ENCODE data around the gene BRD3. TPM values are rescaled to one million over a fixed set of nuclear protein-coding genes. Genes with fewer than 3 reads are reported as not detected.

Gene BRD3
- polyA plus RNA-seq, 3 donors: 16.4 to 18.2 (median 17.1) TPM

DNA sequence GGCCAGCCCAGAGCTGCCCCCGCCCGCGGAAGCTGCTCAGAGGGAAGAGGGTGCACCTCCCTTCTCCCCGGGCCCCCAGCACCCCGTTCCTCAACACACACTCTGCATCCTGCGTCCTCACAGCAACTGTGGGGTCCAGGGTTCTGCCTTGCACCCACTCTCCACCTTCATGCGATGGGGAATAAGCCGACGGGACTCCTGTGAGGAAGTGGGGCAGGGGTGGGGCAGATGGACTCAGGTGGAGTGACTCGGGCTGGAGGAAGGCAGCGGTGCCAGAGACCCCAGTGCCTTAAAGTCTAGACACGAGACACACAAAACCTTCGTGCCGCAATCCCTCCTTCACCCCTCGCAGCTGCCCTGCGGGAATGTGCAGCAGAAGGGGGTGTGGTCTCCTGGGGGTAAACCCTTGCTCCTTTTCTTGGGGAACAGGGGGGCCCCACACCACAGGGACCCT lies 8.6 kb downstream of the BRD3 start:
- no CpG with 5 or more reads among the region's 16 CpGs for WGBS (ENCODE audit: insufficient coverage)
- Histone ChIP-seq H3K27ac (ENCODE audit: low read depth in 1 of 2, low read length in 2 of 2) (peak overlapping the region; percentile 67 to 79), H3K4me3 (replicated peaks in 1 of 3; ENCODE audit: low read depth in 2 of 3, low read length in 3 of 3) (peak overlapping the region in 1 of 3 experiments; percentile 67), H4K20me1 (ENCODE audit: insufficient read depth, low read length) (peaks cover 100% of the 10 kb centered on the region), H3K9me3 (replicated peaks in 1 of 2; ENCODE audit: control insufficient read depth in 1 of 2, insufficient read depth in 1 of 2, low read length in 2 of 2) (no peaks in the 10 kb centered on the region), H3K9ac (ENCODE audit: insufficient read depth, low read length, poor library complexity, severe bottlenecking) (peak overlapping the region; percentile 47), H3K79me2 (ENCODE audit: insufficient read depth, low read length) (peaks cover 95% of the 10 kb centered on the region), H3K27me3 (ENCODE audit: control insufficient read depth in 2 of 2, insufficient read depth in 2 of 2, low read length in 2 of 2) (no peaks in the 10 kb centered on the region), H2AFZ (ENCODE audit: insufficient read depth, low read depth, low read length, poor library complexity, severe bottlenecking) (no peak overlapping the region), H3K4me2 (replicated peaks; ENCODE audit: extremely low read depth, low read length, poor library complexity, severe bottlenecking) (peak overlapping the region; percentile 76), H3K4me1 (ENCODE audit: control insufficient read depth in 1 of 2, insufficient read depth in 2 of 2, low read length in 2 of 2) (peaks cover 75 to 82% of the 10 kb centered on the region in 2 donors), H3K36me3 (replicated peaks in 1 of 2; ENCODE audit: control insufficient read depth in 1 of 2, insufficient read depth in 2 of 2, low read length in 2 of 2) (peaks cover 0 to 16% of the 10 kb centered on the region in 2 donors)
- Mint-ChIP-seq H3K9me3 (no peaks in the 10 kb centered on the region), H3K4me3 (peak overlapping the region in 1 of 2 donors; percentile 79), H3K36me3 (peaks cover 23 to 43% of the 10 kb centered on the region in 2 donors), H3K27ac (peak overlapping the region in 5 of 7 donors; percentile 46 to 94 (median 87)), H3K4me1 (peaks cover 76% of the 10 kb centered on the region), H3K27me3 (ENCODE audit: low read depth in 3 of 3) (peaks cover 0 to 6% (median 3%) of the 10 kb centered on the region in 3 donors)
- TF ChIP-seq, protein P1, sequence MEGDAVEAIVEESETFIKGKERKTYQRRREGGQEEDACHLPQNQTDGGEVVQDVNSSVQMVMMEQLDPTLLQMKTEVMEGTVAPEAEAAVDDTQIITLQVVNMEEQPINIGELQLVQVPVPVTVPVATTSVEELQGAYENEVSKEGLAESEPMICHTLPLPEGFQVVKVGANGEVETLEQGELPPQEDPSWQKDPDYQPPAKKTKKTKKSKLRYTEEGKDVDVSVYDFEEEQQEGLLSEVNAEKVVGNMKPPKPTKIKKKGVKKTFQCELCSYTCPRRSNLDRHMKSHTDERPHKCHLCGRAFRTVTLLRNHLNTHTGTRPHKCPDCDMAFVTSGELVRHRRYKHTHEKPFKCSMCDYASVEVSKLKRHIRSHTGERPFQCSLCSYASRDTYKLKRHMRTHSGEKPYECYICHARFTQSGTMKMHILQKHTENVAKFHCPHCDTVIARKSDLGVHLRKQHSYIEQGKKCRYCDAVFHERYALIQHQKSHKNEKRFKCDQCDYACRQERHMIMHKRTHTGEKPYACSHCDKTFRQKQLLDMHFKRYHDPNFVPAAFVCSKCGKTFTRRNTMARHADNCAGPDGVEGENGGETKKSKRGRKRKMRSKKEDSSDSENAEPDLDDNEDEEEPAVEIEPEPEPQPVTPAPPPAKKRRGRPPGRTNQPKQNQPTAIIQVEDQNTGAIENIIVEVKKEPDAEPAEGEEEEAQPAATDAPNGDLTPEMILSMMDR (IDR thresholded peaks at IDR 0.05): no peak
- intact Hi-C loops (cut with micrococcal nuclease): loop anchor here in 1 of 2 donors (10.0 kb wide), 1 partner anchor 876 kb away; no protein-coding TSS in a partner anchor
- DNase-seq: no peak

DNA sequence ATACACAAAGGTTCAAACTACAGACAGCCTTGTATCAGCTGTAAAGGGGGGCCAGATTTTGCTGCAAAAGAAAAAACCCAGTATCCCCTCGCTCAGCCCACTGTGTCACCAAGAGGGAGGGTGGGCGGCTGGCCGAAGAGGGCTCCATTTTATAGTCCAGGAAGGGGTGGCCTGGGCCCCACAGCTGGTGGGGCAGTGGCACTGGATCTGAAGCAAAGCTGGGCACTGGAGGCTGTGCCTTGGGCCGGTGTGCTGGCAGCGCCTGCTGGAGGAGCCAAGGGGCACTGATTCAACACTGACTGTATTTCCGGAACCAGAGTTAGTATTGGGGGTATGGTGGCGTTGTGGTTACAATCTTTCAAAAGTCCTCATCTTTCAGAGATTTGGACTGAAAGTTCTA lies 9.1 kb downstream of the BRD3 start:
- WGBS (ENCODE audit: insufficient coverage): 77% methylated on average over 6 of the region's 7 CpGs
- Histone ChIP-seq H4K20me1 (ENCODE audit: insufficient read depth, low read length) (peaks cover 100% of the 10 kb centered on the region), H3K27me3 (ENCODE audit: control insufficient read depth in 2 of 2, insufficient read depth in 2 of 2, low read length in 2 of 2) (no peaks in the 10 kb centered on the region), H3K36me3 (replicated peaks in 1 of 2; ENCODE audit: control insufficient read depth in 1 of 2, insufficient read depth in 2 of 2, low read length in 2 of 2) (peaks cover 3 to 21% of the 10 kb centered on the region in 2 donors), H3K27ac (ENCODE audit: low read depth in 1 of 2, low read length in 2 of 2) (no peak overlapping the region), H3K9me3 (replicated peaks in 1 of 2; ENCODE audit: control insufficient read depth in 1 of 2, insufficient read depth in 1 of 2, low read length in 2 of 2) (no peaks in the 10 kb centered on the region), H3K4me3 (replicated peaks in 1 of 3; ENCODE audit: low read depth in 2 of 3, low read length in 3 of 3) (peak overlapping the region in 1 of 3 experiments; percentile 67), H3K4me2 (replicated peaks; ENCODE audit: extremely low read depth, low read length, poor library complexity, severe bottlenecking) (peak overlapping the region; percentile 76), H3K4me1 (ENCODE audit: control insufficient read depth in 1 of 2, insufficient read depth in 2 of 2, low read length in 2 of 2) (peaks cover 74 to 81% of the 10 kb centered on the region in 2 donors), H3K9ac (ENCODE audit: insufficient read depth, low read length, poor library complexity, severe bottlenecking) (no peak overlapping the region), H2AFZ (ENCODE audit: insufficient read depth, low read depth, low read length, poor library complexity, severe bottlenecking) (no peak overlapping the region), H3K79me2 (ENCODE audit: insufficient read depth, low read length) (peaks cover 95% of the 10 kb centered on the region)
- Mint-ChIP-seq H3K27ac (peak overlapping the region in 2 of 7 donors; percentile 51 to 87), H3K4me1 (peaks cover 76% of the 10 kb centered on the region), H3K9me3 (no peaks in the 10 kb centered on the region), H3K4me3 (peak overlapping the region in 1 of 2 donors; percentile 79), H3K36me3 (peaks cover 24 to 41% of the 10 kb centered on the region in 2 donors), H3K27me3 (ENCODE audit: low read depth in 3 of 3) (peaks cover 0 to 6% (median 3%) of the 10 kb centered on the region in 3 donors)
- TF ChIP-seq, protein P1 (IDR thresholded peaks at IDR 0.05): no peak
- intact Hi-C loops (cut with micrococcal nuclease): loop anchor here in 1 of 2 donors (10.0 kb wide), 1 partner anchor 876 kb away; no protein-coding TSS in a partner anchor
- DNase-seq: peak in 1 of 3 donors; percentile 23
